ENCODE data around the gene AIPL1.
A peak's percentile ranks its signal among the peaks of the same experiment; 100 is the strongest.
"Not testable (repeated sequence)": the region's sequence is repeated elsewhere in the genome, so short reads cannot be mapped to it uniquely, and the experiment has no call there.

Gene AIPL1, protein sequence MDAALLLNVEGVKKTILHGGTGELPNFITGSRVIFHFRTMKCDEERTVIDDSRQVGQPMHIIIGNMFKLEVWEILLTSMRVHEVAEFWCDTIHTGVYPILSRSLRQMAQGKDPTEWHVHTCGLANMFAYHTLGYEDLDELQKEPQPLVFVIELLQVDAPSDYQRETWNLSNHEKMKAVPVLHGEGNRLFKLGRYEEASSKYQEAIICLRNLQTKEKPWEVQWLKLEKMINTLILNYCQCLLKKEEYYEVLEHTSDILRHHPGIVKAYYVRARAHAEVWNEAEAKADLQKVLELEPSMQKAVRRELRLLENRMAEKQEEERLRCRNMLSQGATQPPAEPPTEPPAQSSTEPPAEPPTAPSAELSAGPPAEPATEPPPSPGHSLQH

DNA sequence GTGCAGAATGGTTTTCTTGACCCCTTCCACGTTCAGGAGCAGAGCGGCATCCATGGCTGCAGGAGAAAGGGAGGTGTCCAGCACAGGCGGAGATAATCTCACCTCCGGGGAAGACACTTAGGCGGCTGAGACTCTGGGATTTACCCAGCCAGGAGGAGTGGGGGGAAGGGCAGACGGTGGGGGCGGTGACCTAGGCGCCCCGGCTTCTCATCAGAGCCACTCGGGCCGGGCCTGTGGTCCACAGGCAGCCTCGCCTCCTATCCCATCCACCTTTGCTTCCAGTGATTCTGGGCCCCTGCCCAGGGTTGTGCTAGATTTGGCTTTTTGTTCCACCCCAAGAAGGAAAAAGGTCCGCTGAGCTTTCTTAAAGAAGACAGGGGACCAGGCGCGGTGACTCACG, at the start of gene AIPL1:
Gene AIPL1 (minus strand): TSS at position 71 of the 400 bp plus-strand sequence. CDS start 17 bp downstream, at position 54.
- no peak for DNase-seq (ENCODE audit: low read depth in 2 of 2)

DNA sequence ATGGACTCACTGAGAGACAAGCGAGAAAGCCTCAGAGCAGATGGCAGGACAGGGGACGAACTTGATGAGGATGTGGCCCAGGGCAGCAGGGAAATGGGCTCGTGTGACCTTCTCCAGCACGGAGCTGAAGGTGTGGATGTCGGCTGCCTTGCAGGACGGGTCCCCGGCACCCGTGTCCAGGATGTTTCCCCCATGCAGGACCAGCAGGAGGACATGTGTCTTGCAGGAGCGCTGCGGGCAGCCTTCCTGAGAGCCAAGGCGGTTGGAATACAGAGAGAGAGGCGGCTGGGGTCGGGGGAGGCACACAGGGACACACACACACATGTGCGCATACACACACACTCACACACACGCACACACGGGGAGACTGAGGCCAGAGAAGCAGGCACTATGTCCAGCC, 48.6 kb upstream of the AIPL1 start:
- DNase-seq (ENCODE audit: low read depth in 2 of 2): no peak

DNA sequence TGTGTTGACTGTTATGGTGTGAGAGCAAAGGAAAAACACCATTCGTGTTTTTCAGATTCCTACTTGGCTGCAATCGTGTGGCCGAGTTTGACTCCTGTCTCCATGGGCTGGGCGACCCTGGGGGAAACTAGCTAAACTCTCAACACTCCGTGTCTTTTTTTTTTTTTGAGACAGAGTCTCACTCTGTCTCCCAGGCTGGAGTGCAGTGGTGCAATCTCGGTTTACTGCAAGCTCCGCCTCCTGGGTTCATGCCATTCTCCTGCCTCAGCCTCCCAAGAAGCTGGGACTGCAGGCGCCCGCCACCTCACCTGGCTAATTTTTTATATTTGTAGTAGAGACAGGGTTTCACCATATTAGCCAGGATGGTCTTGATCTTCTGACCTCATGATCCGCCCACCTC, 47.9 kb upstream of the AIPL1 start:
- DNase-seq (ENCODE audit: low read depth in 2 of 2): not testable (repeated sequence)

DNA sequence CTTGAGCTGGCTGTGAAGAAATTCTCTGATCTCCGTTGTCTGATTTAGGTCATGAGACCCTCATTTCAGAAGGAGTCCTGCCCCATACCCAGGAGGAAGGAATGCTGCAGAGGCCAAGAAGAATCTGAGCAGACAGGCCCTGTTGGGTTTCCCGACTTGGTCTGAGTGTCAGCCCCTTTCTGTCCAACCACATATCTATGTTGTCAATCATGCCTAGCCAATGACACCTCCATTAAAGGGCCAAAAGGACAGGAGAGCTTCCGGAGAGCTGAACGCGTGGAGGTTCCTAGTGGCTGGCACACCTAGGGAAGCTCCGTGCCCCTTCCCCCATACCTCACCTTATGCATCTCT, 47.2 kb upstream of the AIPL1 start:
- DNase-seq (ENCODE audit: low read depth in 2 of 2): no peak

DNA sequence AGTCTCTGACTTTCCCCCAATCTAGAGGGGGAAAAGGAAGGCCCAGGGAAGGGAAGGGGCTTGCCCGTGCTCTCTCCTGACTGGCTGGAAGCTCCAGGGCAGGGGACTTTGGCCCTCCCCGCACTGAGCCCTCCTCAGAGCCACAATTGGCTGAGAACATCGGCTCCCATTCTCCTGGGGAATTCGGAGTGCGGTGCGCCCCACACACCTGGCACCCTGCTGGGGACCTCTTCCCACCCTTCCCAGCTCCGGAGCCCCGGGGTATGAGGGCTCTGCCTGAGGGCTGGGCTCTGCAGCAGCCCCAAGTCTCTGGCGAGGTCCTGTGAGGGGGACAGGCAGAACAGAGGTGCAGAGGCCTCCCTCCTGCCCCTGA, 45.4 kb upstream of the AIPL1 start:
- DNase-seq (ENCODE audit: low read depth in 2 of 2): no peak

DNA sequence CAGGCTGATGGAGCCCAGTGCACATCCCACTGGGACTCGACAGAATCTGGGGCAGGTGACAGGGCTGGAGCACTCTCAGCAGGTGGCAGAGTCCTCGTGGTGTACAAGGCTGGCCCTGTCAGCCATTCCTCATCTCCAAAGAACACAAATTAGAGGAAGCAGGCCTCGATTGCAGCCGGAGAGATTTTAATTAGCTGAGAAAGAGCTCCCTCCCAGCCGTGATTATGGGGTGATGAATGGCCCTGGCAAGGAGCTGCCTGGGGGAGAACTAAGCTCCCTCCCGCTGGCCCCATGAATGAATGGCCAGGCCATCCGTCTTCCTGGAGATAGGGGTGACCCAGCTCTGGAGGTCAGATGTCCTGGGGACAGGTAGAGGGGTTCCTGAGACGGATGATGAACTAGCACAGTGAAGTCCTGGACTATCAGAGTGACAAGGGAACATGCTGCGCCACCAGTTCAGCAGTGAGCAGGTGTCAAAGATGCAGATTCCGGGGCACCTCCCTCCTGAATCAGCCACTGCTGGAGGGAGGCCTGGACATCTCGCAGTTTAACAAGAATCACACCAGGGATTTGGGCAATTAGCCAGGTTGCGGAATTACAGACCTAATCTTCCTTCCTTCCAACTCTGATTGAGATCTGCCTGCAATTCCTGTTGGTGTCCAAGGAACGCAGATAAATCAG, 44.8 kb upstream of the AIPL1 start:
- DNase-seq (ENCODE audit: low read depth in 2 of 2): no peak

DNA sequence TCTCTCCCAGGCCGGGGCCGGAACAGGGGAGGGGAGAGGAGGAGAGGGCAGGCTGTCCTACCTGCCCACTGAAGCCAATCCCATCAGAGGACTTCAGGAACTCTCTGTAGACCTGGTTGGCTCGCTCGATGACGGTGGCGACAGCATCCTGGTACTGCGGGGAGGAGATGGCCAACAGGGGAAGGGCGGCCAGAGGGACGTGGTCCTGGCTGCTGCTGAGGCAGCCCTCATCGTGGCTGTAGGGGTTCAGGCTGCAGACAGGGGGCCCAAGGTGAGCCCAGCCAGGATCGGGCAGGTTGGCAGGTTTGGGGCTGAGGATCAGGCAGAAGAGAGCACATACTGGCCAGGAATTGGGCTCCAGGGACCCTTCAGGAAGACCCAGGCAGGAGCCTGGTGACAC, 43.6 kb upstream of the AIPL1 start:
- DNase-seq (ENCODE audit: low read depth in 2 of 2): no peak

DNA sequence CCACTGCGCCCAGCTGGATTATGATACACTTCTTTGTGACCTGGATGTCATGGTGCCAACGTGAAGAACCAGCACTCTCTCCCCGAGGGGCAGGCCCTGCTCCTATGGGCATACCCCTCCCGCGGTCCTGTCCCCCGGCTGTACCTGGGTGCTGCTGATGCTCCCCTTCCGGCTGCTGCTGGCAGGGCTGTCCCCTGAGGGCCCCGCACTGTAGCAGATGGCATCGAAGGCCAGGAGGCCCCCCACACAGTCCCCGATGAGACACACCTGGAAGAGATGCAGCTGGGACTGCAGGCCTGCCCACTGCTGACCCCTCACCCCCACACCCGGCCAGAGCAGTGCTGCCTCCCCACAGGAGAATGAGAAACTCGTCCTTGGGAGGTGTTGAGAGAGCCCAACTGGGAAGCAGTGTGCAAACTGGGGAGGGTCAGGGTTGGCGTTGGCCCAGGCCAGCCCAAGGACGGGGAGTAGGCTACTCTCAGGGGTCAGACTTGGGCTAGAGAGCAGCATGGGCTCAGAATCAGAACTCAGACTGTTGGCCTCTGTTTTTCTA, 43.0 kb upstream of the AIPL1 start:
- no peak for DNase-seq (ENCODE audit: low read depth in 2 of 2)

DNA sequence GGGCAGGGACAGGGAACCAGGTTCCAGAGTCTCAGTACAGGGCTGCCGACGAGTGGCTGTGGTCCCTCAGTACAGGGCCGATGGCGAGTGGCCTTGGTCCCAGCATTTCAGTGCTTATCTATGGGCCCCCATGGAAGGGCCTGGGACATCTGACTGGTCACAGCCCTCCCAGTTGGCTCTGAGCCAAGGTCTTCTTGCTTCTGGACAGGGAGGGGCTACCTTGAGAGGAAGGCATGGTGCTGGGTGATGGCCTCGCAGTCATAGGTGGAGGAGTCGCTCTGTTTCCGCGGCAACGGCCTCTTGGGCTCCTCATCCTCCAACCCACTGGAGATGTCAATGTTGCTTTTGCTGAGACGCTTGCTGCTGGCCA, 41.9 kb upstream of the AIPL1 start:
- no peak for DNase-seq (ENCODE audit: low read depth in 2 of 2)

DNA sequence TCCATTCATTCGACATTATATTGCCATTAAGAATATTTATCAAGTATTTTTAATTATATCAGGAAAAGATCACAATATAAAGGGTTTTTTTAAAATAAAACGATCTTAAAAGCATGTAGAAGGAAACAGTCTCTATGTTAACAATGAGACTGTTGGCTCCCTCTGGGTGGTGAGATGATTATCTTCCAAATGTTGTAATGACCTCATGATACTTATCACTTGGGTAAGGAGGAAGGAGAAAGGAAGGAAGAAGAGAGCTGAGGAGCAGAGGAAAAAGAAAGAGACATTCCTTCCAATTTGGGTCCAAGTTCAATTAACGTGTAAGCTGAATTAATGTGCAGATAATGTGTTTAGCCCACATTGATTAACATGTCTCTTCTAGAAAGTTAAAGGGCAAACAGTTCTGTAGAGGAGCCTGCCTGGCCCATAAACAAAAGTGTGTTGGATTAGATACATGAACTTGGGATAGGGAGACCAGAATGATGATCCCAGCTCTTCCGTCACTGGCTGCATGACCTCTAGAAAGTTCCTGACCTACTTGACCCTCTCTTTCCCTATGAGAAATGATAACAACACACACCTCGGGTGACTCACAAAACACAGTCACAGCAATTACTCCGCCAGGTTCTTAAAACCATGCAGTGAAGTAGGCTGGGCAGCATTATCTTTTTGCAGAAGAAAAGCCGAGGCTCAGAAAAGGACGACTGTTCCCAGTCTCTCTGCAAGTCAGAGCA, 41.3 kb upstream of the AIPL1 start:
- DNase-seq (ENCODE audit: low read depth in 2 of 2): no peak

DNA sequence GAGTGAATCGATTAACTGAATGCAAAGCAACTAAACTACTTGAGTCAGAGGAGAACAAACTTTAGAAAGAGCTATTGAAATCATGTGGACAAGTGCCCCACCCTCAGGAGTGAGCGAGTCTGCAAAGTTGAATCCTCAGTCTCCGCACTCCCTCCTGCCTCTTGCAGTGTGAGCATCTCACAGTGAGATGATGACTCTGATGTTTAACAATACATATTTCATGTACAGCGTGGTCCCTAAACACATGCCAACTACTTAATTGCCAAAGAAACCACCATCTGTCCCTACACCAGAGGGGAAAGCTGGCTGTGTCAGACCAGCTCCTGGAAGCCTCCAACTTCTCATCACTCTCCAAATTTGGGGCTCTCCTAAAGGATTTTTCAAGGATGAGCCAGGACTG, 40.5 kb upstream of the AIPL1 start:
- DNase-seq (ENCODE audit: low read depth in 2 of 2): no peak

DNA sequence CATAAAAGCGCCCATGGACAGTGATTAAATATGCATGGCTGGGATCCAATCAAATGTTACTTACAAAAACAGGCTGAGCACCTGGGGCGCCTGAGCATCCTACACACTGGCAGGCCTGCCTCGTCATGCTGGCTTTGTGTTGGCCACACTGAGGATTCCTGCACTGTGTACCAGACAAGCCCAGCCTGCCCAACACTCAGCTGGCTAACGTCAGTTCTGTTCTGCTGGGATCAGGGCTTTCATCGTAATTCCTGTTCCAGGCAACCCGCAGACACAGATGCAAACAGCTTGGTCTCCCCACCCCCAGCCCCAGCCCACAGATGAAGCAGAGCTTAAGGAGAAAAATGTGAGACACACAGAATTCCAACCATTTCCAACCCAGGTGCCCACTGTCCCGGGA, 40.0 kb upstream of the AIPL1 start:
- DNase-seq (ENCODE audit: low read depth in 2 of 2): no peak

DNA sequence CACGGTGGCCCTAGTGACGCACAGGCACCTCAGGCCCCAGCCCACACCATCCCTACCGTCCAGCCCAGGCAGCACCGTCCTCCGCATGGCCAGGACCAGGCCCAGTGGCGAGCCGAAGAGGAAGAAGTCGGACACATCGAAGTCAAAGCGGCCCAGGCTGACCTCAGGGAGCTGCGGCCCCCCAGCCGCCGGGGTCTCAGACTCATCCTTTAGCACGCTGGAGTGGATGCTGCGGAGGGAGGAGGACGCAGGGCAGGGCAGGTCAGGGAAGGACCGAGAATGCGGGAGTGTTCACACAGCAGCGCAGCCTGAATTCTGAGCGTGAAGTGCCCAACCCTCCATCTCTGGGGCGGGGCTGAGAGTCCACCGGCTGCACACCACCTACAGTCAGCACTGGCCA, 39.5 kb upstream of the AIPL1 start:
- no peak for DNase-seq (ENCODE audit: low read depth in 2 of 2)

DNA sequence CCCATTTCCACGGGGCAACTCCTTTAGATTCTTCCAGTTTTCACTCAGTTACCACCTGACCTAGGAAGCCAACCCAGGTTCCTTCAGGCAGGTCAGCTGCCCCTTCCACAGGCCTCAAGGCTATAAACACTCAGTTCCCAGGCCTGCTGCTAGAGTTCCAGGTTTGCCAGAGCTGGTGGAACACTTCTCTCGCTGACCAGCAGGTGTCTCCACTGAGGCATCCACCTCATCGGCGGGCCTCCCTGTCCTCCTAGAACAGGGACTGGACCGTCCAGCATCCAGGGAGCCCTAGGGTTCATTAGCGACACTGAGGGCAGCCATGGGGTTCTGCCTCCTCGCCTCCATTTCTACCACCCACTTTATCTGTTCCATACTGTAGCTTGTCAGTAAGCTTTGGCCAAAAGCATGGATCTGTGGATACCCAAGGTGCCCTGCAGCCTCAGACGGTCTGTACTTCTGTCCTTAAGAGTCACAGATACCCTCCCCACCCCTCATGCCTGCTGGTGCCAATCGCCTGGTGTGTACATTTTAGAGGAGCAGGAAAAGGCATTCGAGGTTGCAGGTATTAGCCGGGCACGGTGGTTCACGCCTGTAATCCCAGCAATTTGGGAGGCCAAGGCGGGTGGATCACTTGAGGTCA, 38.3 kb upstream of the AIPL1 start:
- DNase-seq (ENCODE audit: low read depth in 2 of 2): peak; percentile 23 to 32

DNA sequence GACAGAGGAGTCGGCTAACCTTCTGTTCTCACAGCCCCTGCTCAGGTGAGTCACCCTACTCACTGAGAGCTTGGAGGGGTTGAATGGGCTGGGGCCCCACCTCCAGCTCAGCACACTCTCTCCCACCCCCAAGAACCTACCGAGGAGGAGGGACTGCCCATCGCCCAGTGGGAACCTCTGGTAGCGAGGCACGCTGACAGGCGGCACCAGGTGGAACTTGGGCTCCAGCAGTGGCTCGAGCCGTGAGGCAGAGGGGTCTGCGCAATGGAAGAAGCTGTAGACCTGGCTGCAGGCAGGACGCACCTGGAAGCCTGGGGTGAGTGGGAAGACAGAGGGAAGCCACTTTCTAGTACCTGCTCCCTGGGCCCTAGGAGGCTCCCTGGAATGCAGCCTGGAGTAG, 37.6 kb upstream of the AIPL1 start:
- DNase-seq (ENCODE audit: low read depth in 2 of 2): no peak

DNA sequence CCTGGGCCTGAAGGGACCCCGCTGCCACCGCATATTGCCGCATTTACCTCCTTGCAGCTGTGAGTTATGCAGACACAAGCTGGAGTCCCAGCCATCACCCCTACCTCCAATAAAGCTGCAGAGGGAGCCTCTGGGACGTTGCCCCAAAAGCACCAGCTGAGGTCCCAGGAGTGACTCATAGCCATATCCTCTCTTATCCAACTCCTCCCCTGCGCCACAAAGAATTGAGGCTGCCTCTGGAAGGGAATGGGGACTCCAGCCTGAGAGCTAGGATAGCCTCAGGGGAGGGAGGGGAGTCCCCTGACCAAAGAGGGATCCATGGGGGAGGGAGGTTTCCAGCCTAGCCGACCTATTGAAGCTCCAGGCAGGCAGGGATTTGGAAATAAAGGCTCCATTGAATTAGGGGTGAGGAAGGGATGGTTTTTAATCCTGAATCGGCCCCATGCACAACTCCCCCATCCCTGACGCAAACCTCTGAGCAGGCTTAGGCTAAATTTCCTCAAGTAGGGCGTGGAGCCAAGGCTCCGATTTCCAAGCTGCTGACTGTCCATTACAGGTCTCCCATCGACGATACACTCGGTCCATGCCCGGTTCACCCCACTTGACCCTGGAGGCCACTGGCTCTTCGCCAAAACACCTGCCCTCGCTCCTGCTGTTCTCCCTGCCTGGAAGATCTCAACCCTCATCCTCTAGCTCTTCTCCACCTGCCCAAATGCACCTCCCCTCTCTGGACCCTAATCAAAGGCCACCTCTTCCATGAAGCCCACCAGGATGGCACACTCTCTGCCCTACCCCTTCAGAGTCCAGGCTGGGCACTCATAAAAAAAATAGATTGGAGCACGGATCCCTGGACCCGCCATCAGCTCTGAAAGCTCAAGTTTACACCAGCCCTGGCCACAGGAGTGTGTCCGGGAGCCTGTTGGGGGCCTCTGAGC, 36.9 kb upstream of the AIPL1 start:
- DNase-seq (ENCODE audit: low read depth in 2 of 2): no peak

DNA sequence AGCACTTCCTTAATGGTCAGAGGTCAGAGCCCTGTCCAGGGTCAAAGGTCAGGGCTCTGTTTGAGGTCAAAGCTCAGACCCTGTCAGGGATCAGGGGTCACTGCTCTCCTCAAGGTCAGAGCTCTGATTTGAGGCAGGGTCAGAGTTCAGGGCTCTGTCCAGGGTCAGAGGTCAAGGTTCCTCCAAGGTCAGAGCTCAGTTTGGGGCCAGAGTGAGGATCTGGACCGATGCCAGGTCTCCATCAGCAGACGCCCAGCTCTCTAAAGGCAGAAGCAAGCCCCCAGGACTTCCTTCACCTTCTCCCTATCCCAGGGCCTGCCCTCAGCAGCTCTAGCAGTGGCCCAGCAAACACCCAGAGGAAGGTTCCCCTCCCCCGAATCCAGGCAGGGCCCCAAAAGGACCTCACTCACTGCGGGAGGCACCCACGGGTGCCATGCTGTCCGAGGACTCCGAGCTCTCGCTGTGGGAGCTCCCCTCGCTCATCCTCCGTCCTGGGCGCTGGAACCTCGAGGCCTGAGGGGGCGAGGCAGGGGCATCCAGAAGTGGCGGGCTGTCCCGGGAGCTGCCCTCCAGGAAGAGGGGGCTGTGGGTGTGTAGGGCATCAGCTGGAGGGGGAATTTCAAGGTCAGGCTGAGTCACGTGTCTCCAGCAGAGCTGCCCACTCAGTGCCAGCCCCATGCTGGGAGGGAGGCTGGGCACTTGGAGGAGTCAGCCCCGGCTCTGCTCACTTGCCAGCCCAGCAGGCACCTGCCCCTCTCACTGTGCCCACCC, 36.0 kb upstream of the AIPL1 start:
- DNase-seq (ENCODE audit: low read depth in 2 of 2): no peak

DNA sequence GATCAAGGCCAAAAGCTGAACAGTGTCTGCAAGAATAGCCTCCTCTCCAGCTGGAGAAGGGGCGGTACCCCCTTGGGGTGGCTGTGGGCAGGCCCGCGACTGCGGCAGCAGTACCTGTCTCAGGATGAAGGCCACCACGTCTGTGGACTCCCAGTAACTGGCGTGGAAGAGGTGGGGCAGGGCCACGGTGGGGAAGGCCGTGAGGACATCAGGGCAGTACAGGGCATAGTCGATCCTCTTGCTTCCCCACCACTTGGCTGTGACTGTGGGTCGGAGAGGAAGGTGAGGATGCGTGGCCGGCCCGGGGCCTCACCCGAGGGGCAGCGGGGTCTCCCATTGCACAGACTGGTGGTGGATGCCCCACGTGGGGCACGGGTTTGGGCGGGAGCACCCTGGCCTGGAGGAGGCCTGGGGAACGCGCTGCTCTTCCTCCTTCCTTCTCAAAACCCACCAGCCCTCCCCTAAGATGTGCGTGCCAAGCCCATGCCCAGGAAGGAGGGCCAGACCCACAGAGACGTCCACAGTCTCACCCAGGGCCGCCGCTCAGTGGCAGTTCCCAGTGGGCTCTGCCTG, 35.3 kb upstream of the AIPL1 start:
- no peak for DNase-seq (ENCODE audit: low read depth in 2 of 2)

DNA sequence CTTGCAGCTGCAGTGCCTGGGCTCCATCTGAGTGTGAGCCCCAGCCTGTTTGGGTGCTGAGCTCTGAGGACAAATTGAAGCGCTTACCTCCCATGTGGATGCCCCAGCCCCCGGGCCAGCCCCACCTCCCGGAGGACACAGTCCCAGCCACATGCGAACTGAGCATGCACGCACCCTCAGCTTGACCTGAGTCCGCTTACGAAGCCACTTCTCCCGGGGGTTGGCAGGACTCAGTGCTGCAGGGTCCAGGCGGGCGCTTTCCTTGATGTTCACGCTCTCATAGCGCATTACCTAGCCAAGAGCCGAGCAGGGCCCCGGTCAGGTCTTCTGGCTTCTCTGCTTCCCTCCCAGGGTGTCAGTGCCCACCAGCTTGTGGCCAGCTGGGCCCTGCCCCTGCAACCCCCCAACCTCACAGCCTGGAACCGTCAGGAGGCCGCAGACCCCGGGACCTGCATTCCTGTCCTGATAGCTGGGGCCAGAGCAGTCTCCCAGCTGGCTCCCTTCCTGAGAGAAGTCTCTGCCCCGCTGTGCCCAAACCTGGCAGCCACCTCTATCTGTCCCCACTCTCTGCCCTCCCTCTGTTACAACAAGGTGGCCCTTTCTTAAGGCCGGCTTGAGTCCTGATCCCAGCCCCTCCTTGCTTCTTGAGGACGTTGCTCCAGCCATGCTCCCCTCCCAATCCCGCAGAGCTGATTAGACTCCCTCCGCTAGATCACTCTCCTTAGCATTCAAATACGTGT, 33.3 kb upstream of the AIPL1 start:
- no peak for DNase-seq (ENCODE audit: low read depth in 2 of 2)

All from stimulated activated CD8-positive, alpha-beta memory T cell treated with anti-CD3 and anti-CD28 coated beads, Interleukin-15, amount 100 ng/mL, for 4 hours (primary cell).